Esophagus squamous epithelium (tissue), 4 donors: ENCODE measurements around the gene RABGGTA.

Experiments
- POLR2A ChIP-seq, 4 donors: fragments of 450-650 bp; IDR thresholded peaks; one replicate each; pipeline ENCODE4 v1.6.1; 2017; ENCODE audit warnings: antibody characterized with exemption in 4 of 4, mild to moderate bottlenecking in 4 of 4, moderate library complexity in 3 of 4
- TF ChIP-seq, protein P1 (sequence below), 6 experiments: fragments of 450-650 bp in 4 of 6; fragments of 200-600 bp in 2 of 6; sonication (generic) in 2 of 6; IDR thresholded peaks; one replicate each; pipeline ENCODE4 v1.5.1; 2016 to 2019; ENCODE audit warnings: antibody characterized with exemption in 6 of 6, mild to moderate bottlenecking in 4 of 6, moderate library complexity in 4 of 6

DNA sequence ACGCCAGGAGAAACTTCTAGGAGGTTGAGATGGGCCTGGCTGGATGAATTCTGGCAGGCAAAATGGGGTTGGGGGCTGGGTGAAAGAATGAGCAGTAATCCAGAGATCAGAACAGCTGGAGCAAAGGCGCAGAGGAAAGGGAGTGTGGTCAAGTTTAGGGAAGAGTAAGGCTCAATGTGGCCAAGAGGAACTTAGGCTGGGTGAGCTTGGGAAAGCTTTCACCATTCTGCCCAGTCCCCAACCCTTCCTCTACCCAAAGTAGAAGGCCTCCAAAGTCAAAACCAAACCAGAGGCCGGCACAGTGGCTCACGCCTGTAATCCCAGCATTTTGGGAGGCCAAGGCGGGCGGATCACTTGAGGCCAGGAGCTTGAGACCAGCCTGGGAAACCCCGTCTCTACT is 10.2 kb upstream of the RABGGTA start:
- TF ChIP-seq, protein P1, sequence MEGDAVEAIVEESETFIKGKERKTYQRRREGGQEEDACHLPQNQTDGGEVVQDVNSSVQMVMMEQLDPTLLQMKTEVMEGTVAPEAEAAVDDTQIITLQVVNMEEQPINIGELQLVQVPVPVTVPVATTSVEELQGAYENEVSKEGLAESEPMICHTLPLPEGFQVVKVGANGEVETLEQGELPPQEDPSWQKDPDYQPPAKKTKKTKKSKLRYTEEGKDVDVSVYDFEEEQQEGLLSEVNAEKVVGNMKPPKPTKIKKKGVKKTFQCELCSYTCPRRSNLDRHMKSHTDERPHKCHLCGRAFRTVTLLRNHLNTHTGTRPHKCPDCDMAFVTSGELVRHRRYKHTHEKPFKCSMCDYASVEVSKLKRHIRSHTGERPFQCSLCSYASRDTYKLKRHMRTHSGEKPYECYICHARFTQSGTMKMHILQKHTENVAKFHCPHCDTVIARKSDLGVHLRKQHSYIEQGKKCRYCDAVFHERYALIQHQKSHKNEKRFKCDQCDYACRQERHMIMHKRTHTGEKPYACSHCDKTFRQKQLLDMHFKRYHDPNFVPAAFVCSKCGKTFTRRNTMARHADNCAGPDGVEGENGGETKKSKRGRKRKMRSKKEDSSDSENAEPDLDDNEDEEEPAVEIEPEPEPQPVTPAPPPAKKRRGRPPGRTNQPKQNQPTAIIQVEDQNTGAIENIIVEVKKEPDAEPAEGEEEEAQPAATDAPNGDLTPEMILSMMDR (IDR thresholded peaks at IDR 0.05): no peak
- no peak for TF ChIP-seq POLR2A (IDR thresholded peaks at IDR 0.05)
